Endothelial cell of umbilical vein (primary cell): ENCODE results near the gene ACBD6. TPM values are rescaled to one million over a fixed set of nuclear protein-coding genes. Genes with fewer than 3 reads are reported as not detected.

Source experiments
- BruUV-seq: library from RNA; stranded (reverse); fragments of 400-500 nt; replicated peaks from 2 replicates; lab custom pipeline; 2021; lab: Mats Ljungman, UMichigan
- CTCF ChIA-PET: fragments of 300-600, 350-600 bp; sonication (Branson Sonifier 250); formaldehyde crosslinking; loops from one replicate; lab custom pipeline; 2021; ENCODE audit warnings: antibody characterized with exemption, inconsistent platforms; lab: Charles Lee
- POLR2A ChIA-PET: fragments of 300-600, 350-600 bp; sonication (Branson Sonifier 250); formaldehyde crosslinking; loops from one replicate; lab custom pipeline; 2021; ENCODE audit warnings: antibody characterized with exemption, inconsistent platforms; lab: Charles Lee
- DNase-seq: peaks from one replicate; pipeline ENCODE4 v3.0.0-alpha.2; 2011; ENCODE audit warnings: low read depth, low spot score
- FAIRE-seq: peaks from 2 replicates; lab custom pipeline; 2011; peaks lifted over from hg19 to GRCh38; lab: Jason Lieb, UNC
- H2AFZ ChIP-seq: 2 replicates; pipeline ENCODE4 v1.6.0; 2012; ENCODE audit warnings: low read depth, low read length, control low read depth, inconsistent platforms
- H3K27ac ChIP-seq: 2 replicates; pipeline ENCODE4 v1.5.1; 2011; ENCODE audit warnings: low read depth, mild to moderate bottlenecking, control low read depth, low read length, moderate library complexity; ENCODE audit not compliant: insufficient read depth
- H3K27me3 ChIP-seq, 2 experiments: 2 replicates each; pipeline versions ENCODE4 v1.6.0 to v1.6.1; 2011; ENCODE audit warnings: low read length in 2 of 2, mixed read lengths in 1 of 2; ENCODE audit not compliant: control insufficient read depth in 2 of 2, insufficient read depth in 2 of 2
- H3K36me3 ChIP-seq, 2 experiments: 2 replicates in 1 of 2; 3 replicates in 1 of 2; pipeline ENCODE4 v1.5.1; 2011; ENCODE audit warnings: low read length in 2 of 2, mild to moderate bottlenecking in 1 of 2, moderate library complexity in 1 of 2; ENCODE audit not compliant: control insufficient read depth in 2 of 2, insufficient read depth in 2 of 2; ENCODE audit errors: extremely low read depth in 1 of 2
- H3K4me1 ChIP-seq: 3 replicates; pipeline ENCODE4 v1.5.1; 2011; ENCODE audit warnings: mild to moderate bottlenecking, low read length; ENCODE audit not compliant: control insufficient read depth, insufficient read depth; ENCODE audit errors: extremely low read depth
- H3K4me2 ChIP-seq: 2 replicates; pipeline ENCODE4 v1.6.1; 2011; ENCODE audit warnings: low read length, control low read depth, mixed read lengths; ENCODE audit not compliant: insufficient read depth
- H3K4me3 ChIP-seq, 3 experiments: fragments of 200-600 bp in 1 of 3; sonication (generic), shearing (Covaris generic) in 1 of 3; replicated peaks in 1 of 3; 2 replicates each; pipeline ENCODE4 v1.5.1; 2011 to 2016; ENCODE audit warnings: control low read depth in 3 of 3, low read length in 3 of 3, mild to moderate bottlenecking in 2 of 3, inconsistent platforms in 1 of 3, low read depth in 1 of 3, moderate library complexity in 1 of 3; ENCODE audit not compliant: insufficient read depth in 1 of 3
- H3K79me2 ChIP-seq: 2 replicates; pipeline ENCODE4 v1.6.0; 2012; ENCODE audit warnings: low read length, inconsistent platforms; ENCODE audit not compliant: control insufficient read depth, insufficient read depth
- H3K9ac ChIP-seq: replicated peaks from 2 replicates; pipeline ENCODE3; 2011; ENCODE audit warnings: low read length, control low read depth; ENCODE audit not compliant: insufficient read depth; ENCODE audit errors: extremely low read depth
- H3K9me1 ChIP-seq: replicated peaks from 3 replicates; pipeline ENCODE4 v1.6.0; 2011; ENCODE audit warnings: mild to moderate bottlenecking, low read length; ENCODE audit not compliant: control insufficient read depth, insufficient read depth; ENCODE audit errors: extremely low read depth
- H3K9me3 ChIP-seq: replicated peaks from 2 replicates; pipeline ENCODE4 v1.5.1; 2012; ENCODE audit warnings: low read length, inconsistent platforms; ENCODE audit not compliant: control insufficient read depth, insufficient read depth
- H4K20me1 ChIP-seq: replicated peaks from 2 replicates; pipeline ENCODE3; 2011; ENCODE audit warnings: mild to moderate bottlenecking, low read length; ENCODE audit not compliant: control insufficient read depth, insufficient read depth; ENCODE audit errors: extremely low read depth
- CTCF ChIP-seq, 2 donors: IDR thresholded peaks; 1 replicate in 1 of 2; 2 replicates in 1 of 2; pipeline ENCODE4 v1.5.1; 2011; ENCODE audit warnings: low read length in 2 of 2, mild to moderate bottlenecking in 2 of 2, moderate library complexity in 2 of 2, control low read depth in 1 of 2, inconsistent platforms in 1 of 2, low read depth in 1 of 2; ENCODE audit not compliant: insufficient read depth in 1 of 2; ENCODE audit errors: extremely low read depth in 1 of 2
- EZH2 ChIP-seq: IDR thresholded peaks from 2 replicates; pipeline ENCODE4 v1.6.1; 2012; ENCODE audit warnings: borderline replicate concordance, low read depth, mild to moderate bottlenecking, moderate library complexity, low read length, inconsistent platforms; ENCODE audit not compliant: severe bottlenecking
- GATA2 ChIP-seq: IDR thresholded peaks from 2 replicates; pipeline ENCODE4 v1.7.0; 2011; ENCODE audit warnings: low read depth, mild to moderate bottlenecking, moderate library complexity, mixed read lengths, low read length; ENCODE audit not compliant: insufficient read length, insufficient read depth
- JUN ChIP-seq: IDR thresholded peaks from 2 replicates; pipeline ENCODE4 v1.6.1; 2011; ENCODE audit warnings: borderline replicate concordance, low read depth; ENCODE audit not compliant: insufficient read length, insufficient read depth
- MAX ChIP-seq: IDR thresholded peaks from 2 replicates; pipeline ENCODE4 v1.6.1; 2011; ENCODE audit not compliant: insufficient read depth, insufficient read length
- MYC ChIP-seq: IDR thresholded peaks from one replicate; pipeline ENCODE4 v1.6.1; 2011; ENCODE audit warnings: mild to moderate bottlenecking, low read depth, low read length
- POLR2A ChIP-seq: IDR thresholded peaks from 2 replicates; pipeline ENCODE4 v1.6.1; 2012; ENCODE audit warnings: low read depth, mild to moderate bottlenecking, control low read depth, low read length
- POLR2AphosphoS5 ChIP-seq: IDR thresholded peaks from 2 replicates; pipeline ENCODE4 v1.6.1; 2012; ENCODE audit warnings: low read depth, mild to moderate bottlenecking, control low read depth, low read length, moderate library complexity; ENCODE audit not compliant: insufficient read depth
- dilution Hi-C: fragments of 300-500 bp; cut with MboI; formaldehyde crosslinking; loops from one replicate; pipeline ENCODE4 v1.15.0; 2019; ENCODE audit warnings: low sequenced_read_pairs; ENCODE audit not compliant: extremely low pct_ligation_motif_present
- intact Hi-C: fragments of 100-400 bp; cut with micrococcal nuclease; formaldehyde crosslinking; loops from one replicate; pipeline ENCODE4 v1.10.0; 2022
- polyA plus RNA-seq, 4 experiments: library from polyadenylated mRNA; depleted of rRNA in 3 of 4; stranded (reverse) in 3 of 4; unstranded in 1 of 4; fragments of >200 nt; gene quantifications; 2 replicates each; pipeline versions ENCODE4 v1.2.1 to v1.2.3, GENCODE V29; 2011 to 2012; ENCODE audit warnings: missing spikeins in 1 of 4
- total RNA-seq: library from RNA; stranded (reverse); gene quantifications from 2 replicates; pipeline ENCODE4 v1.2.3, GENCODE V29; 2021

The ACBD6 gene
- total and polyA plus RNA-seq, 2 donors (not counting 3 experiments of a cell fraction or from before 2014, with no cell fraction given) = 55.6 to 56.4 TPM

- H3K9me3 ChIP-seq = no peaks in the 10 kb centered on the region
These were observed 207.7 kb downstream of the ACBD6 start for GRCh38 chr1:180294711-180295110.

More at GRCh38 chr1:180294711-180295110, 207.7 kb downstream of the ACBD6 start:
- Histone ChIP-seq H3K79me2 (no peaks in the 10 kb centered on the region), H4K20me1 (no peaks in the 10 kb centered on the region), H3K4me1 (no peaks in the 10 kb centered on the region), H3K4me3 (no peak overlapping the region), H3K27me3 (no peaks in the 10 kb centered on the region), H3K36me3 (no peaks in the 10 kb centered on the region), H2AFZ (no peak overlapping the region), H3K27ac (no peak overlapping the region), H3K9ac (no peak overlapping the region), H3K4me2 (no peak overlapping the region), H3K9me1 (no peaks in the 10 kb centered on the region)
- dilution Hi-C loops (no loop called here), intact Hi-C loops (no loop called here)
- ChIA-PET POLR2A (no interaction called here), CTCF (no interaction called here)
- TF ChIP-seq POLR2AphosphoS5 (no peak), MAX (no peak), CTCF (IDR thresholded peaks at IDR 0.05; ENCODE audit: extremely low read depth in 1 of 2, insufficient read depth in 1 of 2, low read depth in 1 of 2, low read length in 2 of 2) (no peak), EZH2 (no peak), POLR2A (no peak), GATA2 (no peak), MYC (no peak), JUN (no peak)
- no TSS peak for BruUV-seq
- no peak for DNase-seq
- FAIRE-seq = no peak
